ENCODE measurements around the gene NDOR1.
"Not testable (repeated sequence)": the region's sequence is repeated elsewhere in the genome, so short reads cannot be mapped to it uniquely, and the experiment has no call there.

NDOR1 gene

GRCh38 chr9:137237759-137238726, 32.5 kb downstream of the NDOR1 start:
- no peak for DNase-seq (ENCODE audit: low spot score)
- no peak for TF ChIP-seq CTCF (IDR thresholded peaks at IDR 0.05; ENCODE audit: extremely low read depth, insufficient read depth, missing control alignments)
- in situ Hi-C loops (cut with MboI; ENCODE audit: low pct_unique_long_range_greater_than_20kb, low sequenced_read_pairs, unreplicated experiment): no loop called here

- DNase-seq (ENCODE audit: low spot score); in situ Hi-C loops (cut with MboI; ENCODE audit: low pct_unique_long_range_greater_than_20kb, low sequenced_read_pairs, unreplicated experiment): not testable (repeated sequence)
Observed at GRCh38 chr9:137239541-137240200, 34.2 kb downstream of the NDOR1 start.

GRCh38 chr9:137240318-137240840, 34.9 kb downstream of the NDOR1 start:
- in situ Hi-C loops (cut with MboI; ENCODE audit: low pct_unique_long_range_greater_than_20kb, low sequenced_read_pairs, unreplicated experiment): no loop called here
- DNase-seq (ENCODE audit: low spot score): peak; percentile 80

GRCh38 chr9:137240841-137241489, 35.5 kb downstream of the NDOR1 start, which contains the start of gene TUBB4B:
TUBB4B (plus strand) TSS chr9:137241287; CDS start chr9:137241361, 74 bp downstream.
- TF ChIP-seq CTCF (IDR thresholded peaks at IDR 0.05; ENCODE audit: extremely low read depth, insufficient read depth, missing control alignments): no peak
- peak; percentile 100 for DNase-seq (ENCODE audit: low spot score)
- in situ Hi-C loops (cut with MboI; ENCODE audit: low pct_unique_long_range_greater_than_20kb, low sequenced_read_pairs, unreplicated experiment): no loop called here

More at GRCh38 chr9:137240318-137240840, 34.9 kb downstream of the NDOR1 start:
- TF ChIP-seq CTCF (IDR thresholded peaks at IDR 0.05; ENCODE audit: extremely low read depth, insufficient read depth, missing control alignments): peak; percentile 36

- DNase-seq (ENCODE audit: low spot score): peak; percentile 83
- TF ChIP-seq CTCF (IDR thresholded peaks at IDR 0.05; ENCODE audit: extremely low read depth, insufficient read depth, missing control alignments): no peak
- in situ Hi-C loops (cut with MboI; ENCODE audit: low pct_unique_long_range_greater_than_20kb, low sequenced_read_pairs, unreplicated experiment): no loop called here
Observed at GRCh38 chr9:137241490-137242268, 36.2 kb downstream of the NDOR1 start.

GRCh38 chr9:137242269-137243203, 37.0 kb downstream of the NDOR1 start:
- in situ Hi-C loops (cut with MboI; ENCODE audit: low pct_unique_long_range_greater_than_20kb, low sequenced_read_pairs, unreplicated experiment): no loop called here
- TF ChIP-seq CTCF (IDR thresholded peaks at IDR 0.05; ENCODE audit: extremely low read depth, insufficient read depth, missing control alignments): no peak
- DNase-seq (ENCODE audit: low spot score): no peak

- in situ Hi-C loops (cut with MboI; ENCODE audit: low pct_unique_long_range_greater_than_20kb, low sequenced_read_pairs, unreplicated experiment); DNase-seq (ENCODE audit: low spot score): not testable (repeated sequence)
Observed at GRCh38 chr9:137243266-137243625, 37.7 kb downstream of the NDOR1 start.

All from GM13977 (cell line).